ENCODE measurements around the gene MUC5AC.
"Not testable (repeated sequence)": the region's sequence is repeated elsewhere in the genome, so short reads cannot be mapped to it uniquely, and the experiment has no call there.

GRCh38 chr11:1248951-1249350, 91.2 kb downstream of the MUC5AC start:
- not testable (repeated sequence) for TF ChIP-seq EZH2 (IDR thresholded peaks at IDR 0.05); POLR2AphosphoS5 (IDR thresholded peaks at IDR 0.05; ENCODE audit: borderline replicate concordance, low read depth, low read length); FOXP2 (optimal IDR thresholded peaks at IDR 0.05; ENCODE audit: control extremely low read depth, extremely low read length, insufficient read depth)

Data from SK-N-MC (cell line).